Suppressor macrophage treated with lipopolysaccharide for 4 hours (primary cell): Measurements from ENCODE around the gene IGF2BP1.
A peak's percentile ranks its signal among the peaks of the same experiment; 100 is the strongest.
"Not testable (repeated sequence)": the region's sequence is repeated elsewhere in the genome, so short reads cannot be mapped to it uniquely, and the experiment has no call there.

ENCODE experiments used
- DNase-seq: peaks from one replicate; pipeline ENCODE4 v3.0.0-alpha.2; 2020

The IGF2BP1 gene

DNA sequence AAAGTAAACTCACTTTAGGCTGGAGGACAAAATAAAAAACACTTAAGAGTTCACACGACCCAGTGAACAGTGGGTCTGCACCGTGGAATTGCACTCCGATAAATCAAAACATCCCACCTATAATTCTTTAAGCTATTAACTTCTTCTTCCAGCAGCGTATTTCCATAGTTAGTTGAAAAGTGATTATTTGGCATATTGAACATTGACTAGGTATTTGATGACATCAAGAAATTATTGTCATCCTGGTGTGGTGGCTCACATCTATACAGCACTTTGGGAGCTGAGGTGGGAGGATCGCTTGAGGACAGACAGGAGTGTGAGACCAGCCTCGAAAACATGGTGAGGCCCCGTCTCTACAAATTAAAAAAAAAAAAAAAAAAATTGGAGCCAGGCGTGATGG, 23.4 kb downstream of the IGF2BP1 start:
- no peak for DNase-seq

DNA sequence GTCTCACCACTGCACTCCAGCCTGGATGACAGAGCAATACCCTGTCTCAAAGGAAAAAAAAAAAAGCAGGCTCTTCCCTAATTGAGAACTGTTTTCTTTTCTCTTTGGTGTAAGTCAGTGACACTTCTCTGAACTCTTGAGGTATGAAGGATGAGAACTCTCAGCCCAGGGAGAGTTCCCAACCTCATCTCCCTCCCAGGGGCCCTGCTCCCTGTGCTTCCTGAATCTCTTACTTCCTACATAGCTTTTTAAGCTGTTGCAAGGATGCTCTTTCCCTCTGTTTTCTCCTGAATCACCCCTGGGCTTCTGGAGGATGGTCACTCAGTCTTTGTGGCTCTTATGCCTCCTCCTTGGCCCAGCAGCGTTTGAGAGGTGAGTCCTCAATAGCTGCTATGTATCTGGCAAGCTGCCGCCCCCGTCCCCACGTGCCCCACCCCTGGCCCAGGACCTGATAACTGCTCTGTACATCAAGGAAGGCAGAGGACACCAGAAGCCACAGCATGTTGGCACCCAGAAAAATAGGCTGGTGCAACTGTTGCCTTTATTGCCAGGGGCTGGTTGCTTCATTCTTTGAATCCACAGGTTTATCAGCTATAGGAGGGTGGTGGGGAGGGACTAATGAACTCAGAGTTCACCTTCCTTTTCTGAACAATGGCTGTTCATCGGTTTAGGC, 24.0 kb downstream of the IGF2BP1 start:
- DNase-seq = no peak

DNA sequence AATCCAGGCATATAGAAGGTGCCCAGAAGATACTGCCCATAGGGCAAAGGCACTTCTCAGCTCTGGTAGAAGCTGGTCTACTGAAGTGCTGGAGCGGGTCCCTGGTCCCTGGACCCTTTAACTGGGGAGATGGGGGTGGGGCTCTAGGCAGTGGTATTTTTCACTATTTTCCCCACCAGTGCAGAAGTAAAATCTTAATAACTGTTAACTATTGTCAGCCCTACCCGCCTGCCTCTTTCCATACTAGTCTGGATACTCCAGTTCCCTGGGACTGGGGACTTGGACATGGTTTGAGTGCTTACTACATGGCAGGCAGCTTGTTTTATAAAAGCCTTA, 24.6 kb downstream of the IGF2BP1 start:
- no peak for DNase-seq

DNA sequence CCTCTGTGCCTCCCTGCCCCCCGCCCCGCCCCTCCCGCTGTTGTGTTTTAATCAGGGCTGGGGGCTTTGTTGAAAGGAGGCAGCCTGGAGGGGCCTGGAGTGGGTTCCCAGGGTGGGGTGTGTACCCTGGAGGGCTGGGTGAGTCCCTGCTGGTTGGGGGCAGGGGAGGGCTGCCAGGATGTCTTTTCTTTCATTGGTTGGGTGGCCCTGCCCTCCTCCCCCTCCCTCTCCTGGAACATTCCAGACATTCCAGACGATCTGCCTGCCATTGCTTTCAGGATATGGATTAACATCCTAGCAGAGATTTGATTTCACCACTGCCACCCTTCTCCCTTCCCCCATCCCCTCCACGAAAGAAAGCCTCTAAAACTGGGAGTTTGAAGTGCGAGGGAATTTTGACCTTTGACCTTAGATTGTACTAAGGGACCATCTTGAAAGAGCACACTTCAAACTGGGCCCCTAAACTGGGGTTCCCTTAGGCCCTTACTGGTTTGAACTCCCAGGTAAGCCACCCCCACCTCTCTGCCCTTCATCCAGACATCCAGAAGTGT, 25.3 kb downstream of the IGF2BP1 start:
- no peak for DNase-seq

DNA sequence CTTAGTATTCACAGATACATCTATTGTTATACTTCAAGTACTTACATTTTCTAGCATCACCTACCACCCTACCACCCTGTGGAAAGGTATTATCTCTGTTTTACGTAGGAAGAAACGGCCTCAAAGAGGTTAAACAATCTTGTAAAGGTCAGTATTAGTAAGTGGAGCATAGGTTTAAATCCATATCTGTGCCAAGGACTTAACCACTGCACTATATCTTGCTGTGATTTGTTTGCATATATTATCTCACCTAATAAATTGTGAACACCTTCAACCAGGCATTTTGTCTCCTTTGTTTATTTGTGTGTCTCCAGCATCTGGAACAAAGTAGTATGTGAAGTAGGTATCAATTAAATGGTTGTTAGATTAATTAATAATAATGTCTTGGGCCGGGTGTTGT, 27.3 kb downstream of the IGF2BP1 start:
- no peak for DNase-seq

DNA sequence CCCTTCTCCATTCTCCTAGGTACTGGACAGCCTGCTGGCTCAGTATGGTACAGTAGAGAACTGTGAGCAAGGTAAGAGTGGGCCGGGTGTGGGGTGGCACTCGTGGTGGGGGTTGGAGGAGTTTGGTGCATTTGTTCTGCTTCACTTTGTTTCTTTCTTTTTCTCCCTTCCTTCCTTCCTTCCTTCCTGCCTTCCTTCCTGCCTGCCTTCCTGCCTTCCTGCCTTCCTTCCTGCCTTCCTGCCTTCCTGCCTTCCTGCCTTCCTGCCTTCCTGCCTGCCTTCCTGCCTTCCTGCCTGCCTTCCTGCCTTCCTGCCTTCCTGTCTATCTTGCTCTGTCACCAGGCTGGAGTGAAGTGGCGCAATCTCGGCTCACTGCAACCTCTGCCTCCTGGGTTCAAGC, 29.3 kb downstream of the IGF2BP1 start:
- DNase-seq = not testable (repeated sequence)

DNA sequence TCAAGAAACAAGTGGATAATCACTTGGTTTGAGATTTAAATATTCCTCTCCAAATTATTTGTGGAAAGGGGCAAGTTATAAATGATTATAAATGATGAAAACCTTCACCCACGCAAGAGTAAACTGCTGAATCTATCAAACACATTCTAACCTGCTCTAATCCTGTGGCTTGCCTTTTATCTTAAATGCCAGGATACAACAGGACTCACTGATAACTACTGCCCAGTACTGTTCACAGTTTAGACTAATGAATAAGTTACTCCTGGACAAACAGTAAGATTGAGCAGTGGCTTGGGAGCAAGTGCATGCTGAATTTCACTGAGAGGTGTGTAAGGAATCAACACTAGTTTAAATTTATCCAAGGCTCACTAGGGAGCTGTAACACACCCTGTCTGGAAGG, 31.1 kb downstream of the IGF2BP1 start:
- DNase-seq = no peak

DNA sequence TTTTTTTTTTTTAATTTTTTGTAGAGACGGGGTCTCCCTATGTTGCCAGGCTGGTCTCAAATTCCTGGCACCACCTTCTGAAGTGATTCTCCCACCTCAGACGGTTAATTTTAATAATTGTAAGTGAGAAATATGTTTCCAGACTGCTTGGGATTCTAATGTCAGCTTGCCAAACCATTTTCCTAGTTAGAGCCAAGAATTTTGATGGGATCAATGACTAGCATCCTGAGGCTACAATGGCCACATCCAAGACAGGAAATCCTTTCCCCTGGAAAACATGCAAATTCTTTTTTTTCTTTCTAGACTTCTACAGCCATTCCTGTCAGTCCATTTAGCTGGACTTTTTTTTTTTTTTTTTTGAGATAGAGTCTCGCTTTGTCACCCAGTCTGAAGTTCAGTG, 32.6 kb downstream of the IGF2BP1 start:
- no peak for DNase-seq

DNA sequence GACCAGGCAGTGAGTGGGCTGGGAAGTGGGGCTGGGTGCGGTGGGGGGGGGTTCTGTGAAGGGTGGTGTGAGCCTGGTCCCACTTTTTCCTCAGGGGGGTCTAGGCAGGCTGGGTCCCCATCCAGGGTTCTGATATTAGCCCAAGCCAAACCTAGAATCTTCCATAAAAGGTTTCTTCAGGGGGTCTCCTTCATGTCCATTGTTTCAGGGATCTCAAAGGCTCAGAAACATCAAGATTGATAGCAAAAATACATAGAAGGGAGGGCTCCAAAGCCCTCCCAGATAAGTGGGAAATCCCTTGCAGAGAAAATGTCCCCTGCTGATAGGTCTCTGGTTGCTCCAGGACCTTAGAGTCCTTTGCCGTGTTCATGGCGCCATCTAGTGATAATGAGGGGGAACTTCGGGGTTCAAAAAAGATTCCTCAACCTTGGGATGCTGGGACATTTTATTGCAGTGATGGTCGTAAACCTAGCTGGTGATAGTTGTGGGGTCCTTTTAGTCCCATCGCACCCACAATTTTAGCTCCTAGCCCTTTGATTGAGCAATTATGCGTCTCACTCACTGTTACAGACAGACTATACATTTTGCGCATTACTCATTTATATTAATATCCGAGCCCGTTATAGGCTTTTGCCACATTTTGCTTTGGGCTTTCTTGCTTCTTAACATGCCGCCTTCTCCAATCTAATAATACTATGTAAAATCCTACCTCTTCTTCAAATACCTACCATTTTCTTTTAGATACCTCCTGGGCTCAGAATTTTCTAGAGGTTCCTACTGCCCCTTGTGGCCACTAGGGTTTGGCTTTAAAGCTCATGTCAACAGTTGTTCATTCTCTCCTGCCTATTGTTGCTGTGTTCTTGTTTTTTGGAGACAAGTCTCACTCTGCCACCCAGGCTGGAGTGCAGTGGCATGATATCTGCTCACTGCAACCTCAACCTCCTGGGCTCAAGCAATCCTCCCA, 35.1 kb downstream of the IGF2BP1 start:
- DNase-seq = peak; percentile 85

DNA sequence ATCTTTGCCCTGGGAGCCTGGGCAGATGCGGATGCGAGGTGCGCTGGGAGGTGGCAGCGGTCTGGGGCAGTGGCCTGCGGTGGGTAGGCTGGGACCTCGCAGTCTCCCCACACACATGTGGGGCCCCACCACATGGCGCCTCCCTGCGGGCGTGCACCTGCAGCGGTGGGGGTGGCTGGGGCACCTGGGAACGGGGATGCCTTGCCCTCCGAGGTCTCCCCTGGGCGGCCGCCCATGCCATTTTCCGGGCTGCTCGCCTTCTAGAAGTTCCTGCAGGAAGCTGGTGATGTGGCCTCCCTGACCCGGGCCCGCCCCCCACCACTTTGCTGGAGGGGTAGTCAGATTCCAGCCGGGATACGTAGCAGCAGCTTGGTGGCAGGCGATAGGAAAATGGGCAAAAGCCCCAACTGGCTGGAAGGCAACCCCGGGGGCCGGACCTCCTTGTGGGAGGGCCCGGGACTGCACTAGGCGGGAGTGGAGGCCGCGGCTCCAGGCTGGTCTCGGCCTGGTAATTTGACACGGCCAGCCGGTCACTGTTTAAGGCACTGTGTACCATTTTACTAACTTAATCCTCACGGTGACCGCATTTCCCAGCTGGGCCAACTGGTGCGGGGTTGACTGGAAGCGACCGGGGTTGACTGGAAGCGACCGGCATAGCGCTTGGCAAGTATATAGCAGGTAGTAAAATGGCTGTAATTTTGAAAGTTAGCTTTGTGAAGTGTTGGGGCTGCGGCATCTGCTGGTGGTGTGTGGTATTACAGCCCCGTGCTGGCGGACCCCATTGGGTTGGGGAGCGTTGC, 38.5 kb downstream of the IGF2BP1 start:
- peak; percentile 9 for DNase-seq

DNA sequence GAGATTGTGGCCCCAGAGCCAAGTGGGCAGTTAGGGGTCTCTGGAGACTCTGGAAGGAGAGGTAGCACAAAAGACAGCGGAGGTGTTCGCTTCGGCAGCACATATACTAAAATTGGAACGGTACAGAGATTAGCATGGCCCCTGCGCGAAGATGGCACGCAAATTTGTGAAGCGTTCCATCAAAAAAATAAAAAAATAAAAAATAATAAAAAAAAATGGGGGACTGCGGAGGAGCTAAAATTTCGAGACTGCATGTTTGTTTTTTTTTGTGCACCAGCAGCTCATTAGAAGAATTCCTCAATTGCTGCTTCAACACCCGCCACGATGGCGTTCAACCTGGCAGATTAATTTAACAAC, 39.1 kb downstream of the IGF2BP1 start:
- DNase-seq = no peak

DNA sequence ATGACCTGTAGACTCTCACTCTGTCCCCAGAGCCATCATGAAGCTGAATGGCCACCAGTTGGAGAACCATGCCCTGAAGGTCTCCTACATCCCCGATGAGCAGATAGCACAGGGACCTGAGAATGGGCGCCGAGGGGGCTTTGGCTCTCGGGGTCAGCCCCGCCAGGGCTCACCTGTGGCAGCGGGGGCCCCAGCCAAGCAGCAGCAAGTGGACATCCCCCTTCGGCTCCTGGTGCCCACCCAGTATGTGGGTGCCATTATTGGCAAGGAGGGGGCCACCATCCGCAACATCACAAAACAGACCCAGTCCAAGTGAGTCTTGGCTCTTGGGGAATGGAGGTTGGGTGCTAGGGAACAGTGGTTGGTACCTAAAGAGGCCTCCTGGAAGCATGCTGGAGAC, 41.0 kb downstream of the IGF2BP1 start:
- no peak for DNase-seq

DNA sequence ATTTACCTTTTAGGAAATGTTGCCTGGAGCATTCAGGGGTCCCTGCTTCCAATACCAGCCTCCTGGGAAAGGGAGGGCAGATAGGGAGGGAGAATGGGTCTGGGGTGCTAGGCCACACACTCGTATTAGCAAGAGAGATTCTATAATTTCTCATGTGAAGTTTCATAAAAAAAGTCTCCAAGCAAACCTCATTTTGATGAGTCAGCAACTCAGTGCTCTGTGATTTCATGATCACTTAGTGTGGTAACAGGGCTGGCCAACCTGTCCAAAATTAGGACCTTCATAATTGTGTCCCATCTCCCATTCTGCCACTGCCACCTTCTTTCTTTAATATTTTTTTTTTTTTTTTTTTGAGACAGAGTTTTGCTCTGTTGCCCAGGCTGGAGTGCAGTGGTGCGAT, 41.4 kb downstream of the IGF2BP1 start:
- DNase-seq = no peak

DNA sequence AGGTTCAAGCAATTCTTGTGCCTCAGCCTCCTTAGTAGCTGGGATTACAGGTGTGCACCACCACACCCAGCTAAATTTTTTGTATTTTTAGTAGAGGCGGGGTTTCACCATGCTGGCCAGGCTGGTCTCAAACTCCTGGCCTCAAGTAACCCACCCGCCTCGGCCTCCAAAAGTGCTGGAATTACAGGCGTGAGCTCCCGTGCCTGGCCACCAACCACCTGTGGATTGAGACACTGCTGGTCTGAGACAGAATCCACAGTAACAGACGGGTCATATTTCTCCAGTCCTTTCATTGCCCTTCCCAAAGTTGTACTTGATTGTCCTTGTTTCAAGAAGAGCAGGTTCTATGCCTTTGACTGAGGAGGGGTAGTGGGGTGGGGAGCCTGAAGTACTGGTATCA, 42.3 kb downstream of the IGF2BP1 start:
- not testable (repeated sequence) for DNase-seq

DNA sequence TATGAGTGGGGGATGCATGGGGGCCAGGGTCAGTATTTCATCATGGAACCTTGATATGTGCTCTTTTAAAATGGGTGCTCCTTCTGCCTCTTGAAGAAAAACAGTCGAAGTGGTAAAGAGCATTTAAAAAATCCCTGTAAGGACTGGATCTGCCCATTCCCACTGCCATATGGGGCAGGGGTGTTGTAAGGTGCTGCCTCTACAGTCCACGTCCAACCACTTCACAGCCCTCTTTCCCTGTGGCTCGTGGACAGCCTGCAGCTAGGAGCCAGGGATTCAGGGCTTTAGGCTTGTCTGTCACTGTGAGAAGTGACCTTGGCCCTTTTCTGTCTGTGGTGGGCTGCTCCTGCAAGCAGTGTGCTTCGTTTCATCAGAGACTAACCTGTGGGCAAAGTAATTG, 44.3 kb downstream of the IGF2BP1 start:
- no peak for DNase-seq

DNA sequence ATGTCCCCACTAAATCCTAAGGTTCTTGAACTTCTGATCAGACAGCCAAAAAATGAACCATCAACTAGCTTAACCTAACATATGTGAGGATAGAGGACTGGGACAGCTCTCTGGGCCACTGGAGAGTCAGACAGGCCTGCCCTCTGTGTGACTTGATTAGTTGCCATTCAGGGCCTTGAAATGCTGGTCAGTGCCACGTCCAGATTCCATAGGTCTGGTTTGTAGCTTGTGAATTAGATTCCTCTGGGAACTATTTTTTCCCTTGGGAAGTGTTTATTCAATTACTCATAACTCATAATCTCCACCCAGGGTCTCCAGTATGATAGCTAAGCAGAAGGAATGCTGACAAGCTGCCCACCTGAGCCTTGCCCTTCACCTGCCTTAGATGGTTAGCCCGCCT, 48.2 kb downstream of the IGF2BP1 start:
- DNase-seq = no peak

DNA sequence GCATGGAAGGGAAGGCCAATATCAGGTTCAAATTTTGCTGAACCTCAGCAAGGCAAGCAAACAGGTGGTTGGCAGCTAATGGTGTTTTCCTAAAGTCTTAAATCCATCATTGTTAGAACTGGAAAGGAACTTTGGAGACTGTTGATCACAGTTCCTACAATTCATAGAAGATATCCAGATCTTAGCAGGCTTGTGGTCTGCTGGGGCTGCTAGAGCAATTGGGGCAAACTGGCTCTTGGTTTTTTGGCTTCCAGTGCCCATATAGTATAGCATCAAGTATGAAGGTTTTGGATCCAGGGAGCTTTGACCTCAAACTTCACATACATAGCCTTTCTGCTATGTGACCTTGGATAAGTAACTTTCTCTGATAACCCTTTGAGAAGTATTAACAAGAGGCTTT, 49.7 kb downstream of the IGF2BP1 start:
- DNase-seq = no peak

DNA sequence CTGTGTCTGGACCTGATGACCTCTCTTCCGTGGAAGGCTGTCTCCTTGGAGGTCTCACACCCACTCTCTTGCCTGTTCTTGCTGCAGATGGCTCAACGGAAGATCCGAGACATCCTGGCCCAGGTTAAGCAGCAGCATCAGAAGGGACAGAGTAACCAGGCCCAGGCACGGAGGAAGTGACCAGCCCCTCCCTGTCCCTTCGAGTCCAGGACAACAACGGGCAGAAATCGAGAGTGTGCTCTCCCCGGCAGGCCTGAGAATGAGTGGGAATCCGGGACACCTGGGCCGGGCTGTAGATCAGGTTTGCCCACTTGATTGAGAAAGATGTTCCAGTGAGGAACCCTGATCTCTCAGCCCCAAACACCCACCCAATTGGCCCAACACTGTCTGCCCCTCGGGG, 52.1 kb downstream of the IGF2BP1 start:
- no peak for DNase-seq

DNA sequence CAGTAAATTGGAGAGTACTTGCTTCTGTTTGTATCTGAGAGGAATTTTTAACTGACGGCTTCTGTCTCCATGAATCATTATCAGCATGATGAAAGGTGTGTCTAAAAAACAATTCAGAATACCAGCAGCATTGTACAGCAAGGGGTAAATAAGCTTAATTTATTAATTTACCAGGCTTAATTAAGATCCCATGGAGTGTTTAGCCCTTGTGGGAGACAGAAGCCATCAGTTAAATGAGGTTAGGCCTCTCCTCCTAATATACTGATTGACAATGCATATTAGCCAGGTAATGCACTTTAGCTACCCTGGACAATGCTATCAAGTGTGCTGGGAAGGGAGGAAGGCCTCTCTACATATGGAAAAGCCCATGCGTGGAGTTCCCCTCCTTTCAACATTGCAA, 53.4 kb downstream of the IGF2BP1 start:
- no peak for DNase-seq

DNA sequence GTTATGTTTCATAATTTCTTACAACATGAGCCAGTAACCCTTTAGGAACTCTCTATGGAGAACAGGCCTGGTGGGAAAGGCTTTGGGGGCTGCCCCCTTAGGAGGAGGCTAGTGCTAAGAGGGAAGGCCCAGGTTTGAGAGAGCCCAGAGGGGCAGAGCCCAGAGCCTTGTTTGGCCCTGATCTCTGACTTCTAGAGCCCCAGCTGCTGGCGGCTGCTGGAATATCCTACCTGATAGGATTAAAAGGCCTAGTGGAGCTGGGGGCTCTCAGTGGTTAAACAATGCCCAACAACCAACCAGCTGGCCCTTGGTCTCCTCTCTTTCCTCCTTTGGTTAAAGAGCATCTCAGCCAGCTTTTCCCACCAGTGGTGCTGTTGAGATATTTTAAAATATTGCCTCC, 54.1 kb downstream of the IGF2BP1 start:
- no peak for DNase-seq

DNA sequence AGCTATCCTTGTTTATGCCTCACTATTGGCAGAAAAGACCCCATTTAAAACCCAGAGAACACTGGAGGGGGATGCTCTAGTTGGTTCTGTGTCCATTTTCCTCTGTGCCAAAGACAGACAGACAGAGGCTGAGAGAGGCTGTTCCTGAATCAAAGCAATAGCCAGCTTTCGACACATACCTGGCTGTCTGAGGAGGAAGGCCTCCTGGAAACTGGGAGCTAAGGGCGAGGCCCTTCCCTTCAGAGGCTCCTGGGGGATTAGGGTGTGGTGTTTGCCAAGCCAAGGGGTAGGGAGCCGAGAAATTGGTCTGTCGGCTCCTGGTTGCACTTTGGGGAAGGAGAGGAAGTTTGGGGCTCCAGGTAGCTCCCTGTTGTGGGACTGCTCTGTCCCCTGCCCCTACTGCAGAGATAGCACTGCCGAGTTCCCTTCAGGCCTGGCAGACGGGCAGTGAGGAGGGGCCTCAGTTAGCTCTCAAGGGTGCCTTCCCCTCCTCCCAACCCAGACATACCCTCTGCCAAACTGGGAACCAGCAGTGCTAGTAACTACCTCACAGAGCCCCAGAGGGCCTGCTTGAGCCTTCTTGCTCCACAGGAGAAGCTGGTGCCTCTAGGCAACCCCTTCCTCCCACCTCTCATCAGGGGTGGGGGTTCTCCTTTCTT, 56.1 kb downstream of the IGF2BP1 start:
- DNase-seq = no peak

DNA sequence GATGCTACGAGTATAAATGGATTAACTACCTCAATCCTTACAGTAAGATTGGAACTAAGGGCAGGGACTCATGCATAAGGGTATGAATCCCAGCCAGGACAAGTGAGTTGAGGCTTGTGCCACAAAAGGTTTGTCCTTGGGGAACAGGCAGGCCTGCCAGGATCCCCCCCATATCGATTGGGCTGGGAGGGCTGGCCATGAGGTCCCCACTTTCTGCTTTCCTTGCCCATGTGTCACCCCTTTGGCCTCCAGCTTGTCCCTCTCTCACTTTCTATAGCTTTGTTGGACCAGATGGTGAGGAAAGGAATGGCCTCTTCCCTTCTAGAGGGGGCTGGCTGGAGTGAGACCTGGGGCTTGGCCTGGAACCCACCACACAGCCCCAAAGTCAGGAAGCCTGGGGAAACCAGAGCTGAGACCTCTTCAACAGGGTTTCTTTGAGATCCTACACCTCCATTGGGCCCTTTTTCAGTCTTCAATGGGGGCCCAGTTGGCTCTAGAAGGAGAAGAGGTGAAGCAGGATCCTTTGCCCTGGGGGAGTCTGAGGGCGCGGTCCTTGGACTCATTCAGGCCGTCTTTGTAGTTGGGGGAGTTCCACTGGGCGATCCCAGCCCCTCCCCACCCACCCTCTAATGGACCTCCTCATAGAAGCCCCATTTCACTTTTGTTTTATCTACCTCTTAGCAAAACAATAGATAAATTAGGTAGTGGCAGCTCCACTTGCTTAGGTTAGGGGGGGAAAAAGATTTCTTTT, 57.3 kb downstream of the IGF2BP1 start:
- no peak for DNase-seq
